Measurements from ENCODE around the gene COG7.

DNA sequence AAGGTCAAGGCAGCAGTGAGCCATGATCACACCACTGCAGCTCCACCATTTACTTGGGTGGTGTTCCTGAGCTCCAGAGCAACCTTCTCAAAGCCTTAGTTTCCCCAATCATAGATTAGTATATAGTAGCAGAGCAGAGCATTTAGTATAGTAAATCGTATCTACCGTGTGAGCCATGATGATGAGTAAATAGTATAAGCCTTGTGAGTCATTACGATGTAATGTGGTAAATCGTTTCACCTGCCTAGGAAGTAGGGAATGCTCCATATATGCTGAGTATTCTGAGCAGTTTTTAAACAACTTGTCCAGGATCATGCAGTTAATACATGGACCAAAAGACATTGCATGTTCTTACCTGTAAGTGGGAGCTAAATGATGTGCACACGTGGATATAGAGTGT is 84.5 kb downstream of the COG7 start:
- TF ChIP-seq RXRA (IDR thresholded peaks at IDR 0.05; ENCODE audit: borderline replicate concordance, low read depth) (no peak), YY1 (IDR thresholded peaks at IDR 0.05; ENCODE audit: low read depth) (no peak), NFIC (IDR thresholded peaks at IDR 0.05; ENCODE audit: borderline replicate concordance) (no peak), RCOR1 (IDR thresholded peaks at IDR 0.05; ENCODE audit: low read length) (no peak), EP300 (IDR thresholded peaks at IDR 0.05; ENCODE audit: borderline replicate concordance in 1 of 2, low read depth in 1 of 2, low read length in 1 of 2) (no peak), POLR2AphosphoS5 (IDR thresholded peaks at IDR 0.05; ENCODE audit: low read depth, low read length) (no peak), RAD21 (IDR thresholded peaks at IDR 0.05; ENCODE audit: low read length) (no peak), TAF1 (IDR thresholded peaks at IDR 0.05; ENCODE audit: borderline replicate concordance, low read depth, low read length) (no peak), MXI1 (IDR thresholded peaks at IDR 0.05; ENCODE audit: low read depth, low read length) (no peak)
- TF ChIP-seq, protein P1, sequence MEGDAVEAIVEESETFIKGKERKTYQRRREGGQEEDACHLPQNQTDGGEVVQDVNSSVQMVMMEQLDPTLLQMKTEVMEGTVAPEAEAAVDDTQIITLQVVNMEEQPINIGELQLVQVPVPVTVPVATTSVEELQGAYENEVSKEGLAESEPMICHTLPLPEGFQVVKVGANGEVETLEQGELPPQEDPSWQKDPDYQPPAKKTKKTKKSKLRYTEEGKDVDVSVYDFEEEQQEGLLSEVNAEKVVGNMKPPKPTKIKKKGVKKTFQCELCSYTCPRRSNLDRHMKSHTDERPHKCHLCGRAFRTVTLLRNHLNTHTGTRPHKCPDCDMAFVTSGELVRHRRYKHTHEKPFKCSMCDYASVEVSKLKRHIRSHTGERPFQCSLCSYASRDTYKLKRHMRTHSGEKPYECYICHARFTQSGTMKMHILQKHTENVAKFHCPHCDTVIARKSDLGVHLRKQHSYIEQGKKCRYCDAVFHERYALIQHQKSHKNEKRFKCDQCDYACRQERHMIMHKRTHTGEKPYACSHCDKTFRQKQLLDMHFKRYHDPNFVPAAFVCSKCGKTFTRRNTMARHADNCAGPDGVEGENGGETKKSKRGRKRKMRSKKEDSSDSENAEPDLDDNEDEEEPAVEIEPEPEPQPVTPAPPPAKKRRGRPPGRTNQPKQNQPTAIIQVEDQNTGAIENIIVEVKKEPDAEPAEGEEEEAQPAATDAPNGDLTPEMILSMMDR (IDR thresholded peaks at IDR 0.05): no peak
- TF ChIP-seq, protein P2, sequence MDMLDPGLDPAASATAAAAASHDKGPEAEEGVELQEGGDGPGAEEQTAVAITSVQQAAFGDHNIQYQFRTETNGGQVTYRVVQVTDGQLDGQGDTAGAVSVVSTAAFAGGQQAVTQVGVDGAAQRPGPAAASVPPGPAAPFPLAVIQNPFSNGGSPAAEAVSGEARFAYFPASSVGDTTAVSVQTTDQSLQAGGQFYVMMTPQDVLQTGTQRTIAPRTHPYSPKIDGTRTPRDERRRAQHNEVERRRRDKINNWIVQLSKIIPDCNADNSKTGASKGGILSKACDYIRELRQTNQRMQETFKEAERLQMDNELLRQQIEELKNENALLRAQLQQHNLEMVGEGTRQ (IDR thresholded peaks at IDR 0.05; ENCODE audit: borderline replicate concordance, low read depth, low read length): no peak
- TF ChIP-seq, protein P3, sequence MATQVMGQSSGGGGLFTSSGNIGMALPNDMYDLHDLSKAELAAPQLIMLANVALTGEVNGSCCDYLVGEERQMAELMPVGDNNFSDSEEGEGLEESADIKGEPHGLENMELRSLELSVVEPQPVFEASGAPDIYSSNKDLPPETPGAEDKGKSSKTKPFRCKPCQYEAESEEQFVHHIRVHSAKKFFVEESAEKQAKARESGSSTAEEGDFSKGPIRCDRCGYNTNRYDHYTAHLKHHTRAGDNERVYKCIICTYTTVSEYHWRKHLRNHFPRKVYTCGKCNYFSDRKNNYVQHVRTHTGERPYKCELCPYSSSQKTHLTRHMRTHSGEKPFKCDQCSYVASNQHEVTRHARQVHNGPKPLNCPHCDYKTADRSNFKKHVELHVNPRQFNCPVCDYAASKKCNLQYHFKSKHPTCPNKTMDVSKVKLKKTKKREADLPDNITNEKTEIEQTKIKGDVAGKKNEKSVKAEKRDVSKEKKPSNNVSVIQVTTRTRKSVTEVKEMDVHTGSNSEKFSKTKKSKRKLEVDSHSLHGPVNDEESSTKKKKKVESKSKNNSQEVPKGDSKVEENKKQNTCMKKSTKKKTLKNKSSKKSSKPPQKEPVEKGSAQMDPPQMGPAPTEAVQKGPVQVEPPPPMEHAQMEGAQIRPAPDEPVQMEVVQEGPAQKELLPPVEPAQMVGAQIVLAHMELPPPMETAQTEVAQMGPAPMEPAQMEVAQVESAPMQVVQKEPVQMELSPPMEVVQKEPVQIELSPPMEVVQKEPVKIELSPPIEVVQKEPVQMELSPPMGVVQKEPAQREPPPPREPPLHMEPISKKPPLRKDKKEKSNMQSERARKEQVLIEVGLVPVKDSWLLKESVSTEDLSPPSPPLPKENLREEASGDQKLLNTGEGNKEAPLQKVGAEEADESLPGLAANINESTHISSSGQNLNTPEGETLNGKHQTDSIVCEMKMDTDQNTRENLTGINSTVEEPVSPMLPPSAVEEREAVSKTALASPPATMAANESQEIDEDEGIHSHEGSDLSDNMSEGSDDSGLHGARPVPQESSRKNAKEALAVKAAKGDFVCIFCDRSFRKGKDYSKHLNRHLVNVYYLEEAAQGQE (IDR thresholded peaks at IDR 0.05; ENCODE audit: low read depth, low read length): no peak
- TF ChIP-seq, protein P4, sequence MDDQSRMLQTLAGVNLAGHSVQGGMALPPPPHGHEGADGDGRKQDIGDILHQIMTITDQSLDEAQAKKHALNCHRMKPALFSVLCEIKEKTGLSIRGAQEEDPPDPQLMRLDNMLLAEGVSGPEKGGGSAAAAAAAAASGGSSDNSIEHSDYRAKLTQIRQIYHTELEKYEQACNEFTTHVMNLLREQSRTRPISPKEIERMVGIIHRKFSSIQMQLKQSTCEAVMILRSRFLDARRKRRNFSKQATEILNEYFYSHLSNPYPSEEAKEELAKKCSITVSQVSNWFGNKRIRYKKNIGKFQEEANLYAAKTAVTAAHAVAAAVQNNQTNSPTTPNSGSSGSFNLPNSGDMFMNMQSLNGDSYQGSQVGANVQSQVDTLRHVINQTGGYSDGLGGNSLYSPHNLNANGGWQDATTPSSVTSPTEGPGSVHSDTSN (IDR thresholded peaks at IDR 0.05): no peak
- TF ChIP-seq, protein P5, sequence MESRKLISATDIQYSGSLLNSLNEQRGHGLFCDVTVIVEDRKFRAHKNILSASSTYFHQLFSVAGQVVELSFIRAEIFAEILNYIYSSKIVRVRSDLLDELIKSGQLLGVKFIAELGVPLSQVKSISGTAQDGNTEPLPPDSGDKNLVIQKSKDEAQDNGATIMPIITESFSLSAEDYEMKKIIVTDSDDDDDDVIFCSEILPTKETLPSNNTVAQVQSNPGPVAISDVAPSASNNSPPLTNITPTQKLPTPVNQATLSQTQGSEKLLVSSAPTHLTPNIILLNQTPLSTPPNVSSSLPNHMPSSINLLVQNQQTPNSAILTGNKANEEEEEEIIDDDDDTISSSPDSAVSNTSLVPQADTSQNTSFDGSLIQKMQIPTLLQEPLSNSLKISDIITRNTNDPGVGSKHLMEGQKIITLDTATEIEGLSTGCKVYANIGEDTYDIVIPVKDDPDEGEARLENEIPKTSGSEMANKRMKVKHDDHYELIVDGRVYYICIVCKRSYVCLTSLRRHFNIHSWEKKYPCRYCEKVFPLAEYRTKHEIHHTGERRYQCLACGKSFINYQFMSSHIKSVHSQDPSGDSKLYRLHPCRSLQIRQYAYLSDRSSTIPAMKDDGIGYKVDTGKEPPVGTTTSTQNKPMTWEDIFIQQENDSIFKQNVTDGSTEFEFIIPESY (IDR thresholded peaks at IDR 0.05; ENCODE audit: borderline replicate concordance, low read depth): no peak
